HepG2 (cell line): ENCODE results near the gene BLMH. TPM values are rescaled to one million over a fixed set of nuclear protein-coding genes. Genes with fewer than 3 reads are reported as not detected.

Experiments used
- ATAC-seq: fragments of 200-7000 bp; cut with Tn5 transposase; 3 replicates; pipeline ENCODE4 v1.9.1; 2020; ENCODE audit warnings: mild to moderate bottlenecking, moderate library complexity
- BruUV-seq: library from RNA; stranded (reverse); fragments of 400-500 nt; replicated peaks from 2 replicates; lab custom pipeline; 2021; lab: Mats Ljungman, UMichigan
- CTCF ChIA-PET: fragments of 300-600 bp; formaldehyde crosslinking; extraction: SDS; loops from one replicate; lab custom pipeline; 2021; ENCODE audit warnings: low total read pairs, inconsistent platforms, low intra/inter-chr PET ratio; lab: Yijun Ruan, JAX
- POLR2A ChIA-PET: fragments of 350-600 bp; sonication (Branson Sonifier 250); formaldehyde crosslinking; loops from one replicate; lab custom pipeline; 2020; ENCODE audit warnings: antibody characterized with exemption, inconsistent platforms; lab: Yijun Ruan, JAX
- DNase-seq: peaks from one replicate; pipeline ENCODE4 v3.0.0-alpha.2; 2015; ENCODE audit warnings: low spot score
- FAIRE-seq: peaks from 3 replicates; lab custom pipeline; 2011; peaks lifted over from hg19 to GRCh38; lab: Jason Lieb, UNC
- H2AFZ ChIP-seq: one replicate; pipeline ENCODE4 v1.6.1; 2011; ENCODE audit warnings: low read length, inconsistent platforms
- H3K27ac ChIP-seq: fragments of 300-600 bp; 3 replicates; pipeline ENCODE4 v1.8.0; 2011; ENCODE audit warnings: mixed run types, mild to moderate bottlenecking, mixed read lengths, low read length, inconsistent platforms; ENCODE audit not compliant: insufficient read depth; ENCODE audit errors: extremely low read length
- H3K27me3 ChIP-seq, 2 experiments: fragments of 200-600 bp in 1 of 2; 2 replicates in 1 of 2; 3 replicates in 1 of 2; pipeline versions ENCODE4 v1.6.0 to v1.8.0; 2011; ENCODE audit warnings: low read length in 2 of 2, mild to moderate bottlenecking in 2 of 2, moderate library complexity in 2 of 2, inconsistent platforms in 1 of 2; ENCODE audit not compliant: insufficient read depth in 2 of 2, control insufficient read depth in 1 of 2
- H3K36me3 ChIP-seq, 2 experiments: fragments of 200-600 bp in 1 of 2; replicated peaks in 1 of 2; 2 replicates in 1 of 2; 3 replicates in 1 of 2; pipeline versions ENCODE4 v1.5.1 to v1.8.0; 2011; ENCODE audit warnings: low read length in 2 of 2, inconsistent platforms in 1 of 2; ENCODE audit not compliant: insufficient read depth in 2 of 2, control insufficient read depth in 1 of 2
- H3K4me1 ChIP-seq: 2 replicates; pipeline ENCODE4 v1.5.1; 2012; ENCODE audit warnings: low read length, inconsistent platforms; ENCODE audit not compliant: insufficient read depth
- H3K4me2 ChIP-seq: 2 replicates; pipeline ENCODE4 v1.6.0; 2011; ENCODE audit warnings: low read depth, low read length, inconsistent platforms
- H3K4me3 ChIP-seq, 3 experiments: fragments of 200-600 bp in 1 of 3; sonication (generic), shearing (Covaris generic) in 1 of 3; replicated peaks in 1 of 3; 2 replicates each; pipeline ENCODE4 v1.5.1; 2011 to 2016; ENCODE audit warnings: low read length in 3 of 3, inconsistent platforms in 2 of 3, low read depth in 2 of 3, mild to moderate bottlenecking in 2 of 3, control low read depth in 1 of 3, mixed read lengths in 1 of 3; ENCODE audit not compliant: insufficient read depth in 1 of 3
- H3K79me2 ChIP-seq: one replicate; pipeline ENCODE4 v1.6.1; 2011; ENCODE audit warnings: low read length, inconsistent platforms; ENCODE audit not compliant: insufficient read depth
- H3K9ac ChIP-seq: 2 replicates; pipeline ENCODE4 v1.6.0; 2011; ENCODE audit warnings: mild to moderate bottlenecking, low read depth, low read length, inconsistent platforms; ENCODE audit not compliant: insufficient read depth
- H3K9me3 ChIP-seq: 2 replicates; pipeline ENCODE4 v1.5.1; 2012; ENCODE audit warnings: mild to moderate bottlenecking, low read length
- H4K20me1 ChIP-seq: 2 replicates; pipeline ENCODE4 v1.6.0; 2011; ENCODE audit warnings: inconsistent platforms, mild to moderate bottlenecking, low read length, moderate library complexity; ENCODE audit not compliant: insufficient read depth
- DRAP1 ChIP-seq: IDR thresholded peaks from 2 replicates; pipeline ENCODE4 v1.6.1; 2016; ENCODE audit warnings: missing genetic modification reagents, missing compliant biosample characterization
- EP300 ChIP-seq, 3 experiments: sonication (generic) in 1 of 3; formaldehyde crosslinking in 1 of 3; IDR thresholded peaks; 2 replicates each; pipeline versions ENCODE4 v1.5.1 to v1.6.1; 2011 to 2020; ENCODE audit warnings: low read depth in 2 of 3, low read length in 2 of 3, borderline replicate concordance in 1 of 3, improper control_type of control experiment in 1 of 3, mild to moderate bottlenecking in 1 of 3, missing genetic modification reagents in 1 of 3, moderate library complexity in 1 of 3
- KLF15 ChIP-seq: sonication (generic); formaldehyde crosslinking; IDR thresholded peaks from 2 replicates; pipeline ENCODE4 v1.8.1; 2023; ENCODE audit warnings: borderline replicate concordance, mild to moderate bottlenecking, inconsistent platforms, missing genetic modification reagents, mixed read lengths
- MYNN ChIP-seq: sonication (generic); formaldehyde crosslinking; IDR thresholded peaks from 2 replicates; pipeline ENCODE4 v1.4.0; 2020; ENCODE audit warnings: mild to moderate bottlenecking, low read depth, missing genetic modification reagents
- PHF5A ChIP-seq: IDR thresholded peaks from one replicate; pipeline ENCODE4 v1.6.1; 2018; ENCODE audit warnings: low read depth, missing genetic modification reagents; ENCODE audit not compliant: unreplicated experiment
- RXRA ChIP-seq: sonication (generic); formaldehyde crosslinking; IDR thresholded peaks from 2 replicates; pipeline ENCODE4 v1.5.1; 2020; ENCODE audit warnings: missing genetic modification reagents
- TERF1 ChIP-seq: sonication (generic); formaldehyde crosslinking; IDR thresholded peaks from 2 replicates; pipeline ENCODE4 v1.8.0; 2022; ENCODE audit warnings: mild to moderate bottlenecking, missing genetic modification reagents, moderate library complexity
- TFAP4 ChIP-seq: sonication (generic); IDR thresholded peaks from 2 replicates; pipeline ENCODE4 v1.6.1; 2016; ENCODE audit warnings: low read depth, borderline replicate concordance
- ZFP41 ChIP-seq: sonication (generic); formaldehyde crosslinking; IDR thresholded peaks from 2 replicates; pipeline ENCODE4 v1.4.0; 2020; ENCODE audit warnings: mild to moderate bottlenecking, missing genetic modification reagents, borderline replicate concordance
- ZKSCAN5 ChIP-seq: sonication (generic); formaldehyde crosslinking; IDR thresholded peaks from 2 replicates; pipeline ENCODE4 v1.5.1; 2020; ENCODE audit warnings: mild to moderate bottlenecking, missing genetic modification reagents
- ZNF607 ChIP-seq: sonication (generic); formaldehyde crosslinking; IDR thresholded peaks from 2 replicates; pipeline ENCODE4 v1.5.1; 2020; ENCODE audit warnings: missing genetic modification reagents, mild to moderate bottlenecking, borderline replicate concordance
- ZNF609 ChIP-seq: sonication (generic); formaldehyde crosslinking; IDR thresholded peaks from 2 replicates; pipeline ENCODE4 v1.4.0; 2020; ENCODE audit warnings: mild to moderate bottlenecking, missing genetic modification reagents, borderline replicate concordance
- ZNF792 ChIP-seq: IDR thresholded peaks from 2 replicates; pipeline ENCODE4 v1.6.1; 2016
- ZNF841 ChIP-seq: sonication (generic); formaldehyde crosslinking; IDR thresholded peaks from 2 replicates; pipeline ENCODE4 v1.8.1; 2023; ENCODE audit warnings: missing genetic modification reagents, borderline replicate concordance
- WGBS: methylation state at CpG from one replicate; pipeline ENCODE4 v1.1.6; 2017; ENCODE audit warnings: low lambda C conversion rate; 5-methylcytosine and 5-hydroxymethylcytosine counted together
- in situ Hi-C: cut with HindIII; loops from 2 replicates; pipeline ENCODE4 v1.10.0; 2017; ENCODE audit warnings: low pct_unique_long_range_greater_than_20kb; ENCODE audit not compliant: extremely low pct_ligation_motif_present
- intact Hi-C: fragments of 100-400 bp; cut with micrococcal nuclease; formaldehyde crosslinking; loops from one replicate; pipeline ENCODE4 v1.10.0; 2022; ENCODE audit not compliant: unreplicated experiment
- polyA plus RNA-seq, 8 experiments: library from polyadenylated mRNA; depleted of rRNA in 3 of 8; stranded (reverse) in 7 of 8; unstranded in 1 of 8; fragments of >200 nt; fragmentation: Illumina TruSeq in 4 of 8; extraction: Trizol in 4 of 8; gene quantifications; 2 replicates each; pipeline versions ENCODE4 v1.2.1 to v1.2.3, GENCODE V29; 2011 to 2016; ENCODE audit warnings: low read depth in 4 of 8, missing spikeins in 1 of 8, mixed read lengths in 1 of 8; ENCODE audit not compliant: insufficient read depth in 1 of 8
- total RNA-seq, 5 experiments: library from RNA; depleted of rRNA; stranded (reverse); fragments of >200 nt; fragmentation: Illumina TruSeq; extraction: Trizol; gene quantifications; 2 replicates each; pipeline ENCODE4 v1.2.3, GENCODE V29; 2016; ENCODE audit warnings: low read depth in 1 of 5
- TF ChIP-seq, protein P1 (sequence below): sonication (generic); formaldehyde crosslinking; IDR thresholded peaks from 2 replicates; pipeline ENCODE4 v1.4.0; 2020; ENCODE audit warnings: missing genetic modification reagents, borderline replicate concordance

Gene BLMH
- total and polyA plus RNA-seq, 2 of the 13 experiments (the other 11 are each of a cell fraction or from before 2014, with no cell fraction given), result 12.1 to 41.0 TPM

DNA sequence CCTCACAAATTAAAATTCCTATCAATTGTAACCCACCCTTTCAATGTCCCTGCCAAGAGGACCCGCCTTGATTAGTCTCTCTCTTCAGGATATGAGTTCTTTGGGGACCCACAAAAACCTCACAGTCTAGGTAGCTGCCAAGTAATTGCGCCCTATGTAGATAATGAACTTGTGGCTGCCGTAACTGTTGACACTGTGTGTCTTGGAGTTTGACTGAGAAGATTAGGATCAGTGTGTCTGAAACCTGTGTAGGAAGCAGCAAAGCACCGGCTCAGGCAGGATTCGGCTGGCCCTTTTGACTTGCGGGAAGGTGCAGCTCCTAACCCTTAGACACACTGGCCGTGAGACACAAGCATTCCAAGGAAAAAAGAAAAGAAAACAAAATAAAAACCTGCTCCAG, 38.4 kb downstream of the BLMH start:
- Histone ChIP-seq H4K20me1 (no peaks in the 10 kb centered on the region), H3K79me2 (no peaks in the 10 kb centered on the region), H3K9ac (no peak overlapping the region), H3K4me3 (no peak overlapping the region), H3K36me3 (peaks cover 9 to 51% of the 10 kb centered on the region in 2 experiments), H3K4me2 (no peak overlapping the region), H3K9me3 (no peaks in the 10 kb centered on the region), H3K27me3 (no peaks in the 10 kb centered on the region), H2AFZ (no peak overlapping the region), H3K27ac (no peak overlapping the region), H3K4me1 (peaks cover 10% of the 10 kb centered on the region)
- over 99% methylated on average over 7 of the region's 7 CpGs for WGBS
- DNase-seq, result no peak
- POLR2A ChIA-PET, result no interaction called here
- in situ Hi-C loops (no loop called here), intact Hi-C loops (no loop called here)
- no peak for ATAC-seq
- CTCF ChIA-PET, result no interaction called here
- TF ChIP-seq ZFP41 (CRISPR knock-in tag), result no peak
- no peak for TF ChIP-seq PHF5A (CRISPR knock-in tag)
- no peak for TF ChIP-seq DRAP1
- TF ChIP-seq ZNF609 (CRISPR knock-in tag), result no peak
- no peak for TF ChIP-seq ZNF792 (CRISPR knock-in tag)
- no peak for TF ChIP-seq ZNF607 (CRISPR knock-in tag)
- TF ChIP-seq EP300 (IDR thresholded peaks at IDR 0.05; ENCODE audit: low read depth in 2 of 2, low read length in 2 of 2), result no peak
- no peak for TF ChIP-seq EP300 (CRISPR knock-in tag; IDR thresholded peaks at IDR 0.05; ENCODE audit: borderline replicate concordance)
- TF ChIP-seq TERF1, result no peak
- no peak for TF ChIP-seq RXRA (CRISPR knock-in tag)
- no peak for TF ChIP-seq MYNN (CRISPR knock-in tag)
- TF ChIP-seq, protein P1, sequence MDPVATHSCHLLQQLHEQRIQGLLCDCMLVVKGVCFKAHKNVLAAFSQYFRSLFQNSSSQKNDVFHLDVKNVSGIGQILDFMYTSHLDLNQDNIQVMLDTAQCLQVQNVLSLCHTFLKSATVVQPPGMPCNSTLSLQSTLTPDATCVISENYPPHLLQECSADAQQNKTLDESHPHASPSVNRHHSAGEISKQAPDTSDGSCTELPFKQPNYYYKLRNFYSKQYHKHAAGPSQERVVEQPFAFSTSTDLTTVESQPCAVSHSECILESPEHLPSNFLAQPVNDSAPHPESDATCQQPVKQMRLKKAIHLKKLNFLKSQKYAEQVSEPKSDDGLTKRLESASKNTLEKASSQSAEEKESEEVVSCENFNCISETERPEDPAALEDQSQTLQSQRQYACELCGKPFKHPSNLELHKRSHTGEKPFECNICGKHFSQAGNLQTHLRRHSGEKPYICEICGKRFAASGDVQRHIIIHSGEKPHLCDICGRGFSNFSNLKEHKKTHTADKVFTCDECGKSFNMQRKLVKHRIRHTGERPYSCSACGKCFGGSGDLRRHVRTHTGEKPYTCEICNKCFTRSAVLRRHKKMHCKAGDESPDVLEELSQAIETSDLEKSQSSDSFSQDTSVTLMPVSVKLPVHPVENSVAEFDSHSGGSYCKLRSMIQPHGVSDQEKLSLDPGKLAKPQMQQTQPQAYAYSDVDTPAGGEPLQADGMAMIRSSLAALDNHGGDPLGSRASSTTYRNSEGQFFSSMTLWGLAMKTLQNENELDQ (CRISPR knock-in tag), result no peak
- TF ChIP-seq ZKSCAN5 (CRISPR knock-in tag), result no peak
- TF ChIP-seq ZNF841 (CRISPR knock-in tag), result no peak
- no peak for TF ChIP-seq TFAP4
- no peak for TF ChIP-seq KLF15 (CRISPR knock-in tag)
- no peak for FAIRE-seq
- BruUV-seq, result no TSS peak
